ENCODE measurements around the gene HIRIP3.

GRCh38 chr16:30011714-30012504 lies 16.5 kb upstream of the HIRIP3 start:
- TF ChIP-seq CTCF (IDR thresholded peaks at IDR 0.05) (no peak), ZFP36 (IDR thresholded peaks at IDR 0.05; ENCODE audit: borderline replicate concordance, partially characterized antibody) (no peak), CEBPB (IDR thresholded peaks at IDR 0.05) (no peak), JUNB (IDR thresholded peaks at IDR 0.05) (no peak), MAX (IDR thresholded peaks at IDR 0.05) (no peak)
